ACHN (cell line): Measurements from ENCODE around the gene CYTIP.
"Not testable (repeated sequence)": the region's sequence is repeated elsewhere in the genome, so short reads cannot be mapped to it uniquely, and the experiment has no call there.

Experiments
- DNase-seq: peaks from one replicate; pipeline ENCODE4 v3.0.0-alpha.2; 2015
- in situ Hi-C: cut with HindIII; loops from 2 replicates; pipeline ENCODE4 v1.10.0; 2017; ENCODE audit warnings: low sequenced_read_pairs, low pct_ligation_motif_present, low pct_unique_long_range_greater_than_20kb

The CYTIP gene

DNA sequence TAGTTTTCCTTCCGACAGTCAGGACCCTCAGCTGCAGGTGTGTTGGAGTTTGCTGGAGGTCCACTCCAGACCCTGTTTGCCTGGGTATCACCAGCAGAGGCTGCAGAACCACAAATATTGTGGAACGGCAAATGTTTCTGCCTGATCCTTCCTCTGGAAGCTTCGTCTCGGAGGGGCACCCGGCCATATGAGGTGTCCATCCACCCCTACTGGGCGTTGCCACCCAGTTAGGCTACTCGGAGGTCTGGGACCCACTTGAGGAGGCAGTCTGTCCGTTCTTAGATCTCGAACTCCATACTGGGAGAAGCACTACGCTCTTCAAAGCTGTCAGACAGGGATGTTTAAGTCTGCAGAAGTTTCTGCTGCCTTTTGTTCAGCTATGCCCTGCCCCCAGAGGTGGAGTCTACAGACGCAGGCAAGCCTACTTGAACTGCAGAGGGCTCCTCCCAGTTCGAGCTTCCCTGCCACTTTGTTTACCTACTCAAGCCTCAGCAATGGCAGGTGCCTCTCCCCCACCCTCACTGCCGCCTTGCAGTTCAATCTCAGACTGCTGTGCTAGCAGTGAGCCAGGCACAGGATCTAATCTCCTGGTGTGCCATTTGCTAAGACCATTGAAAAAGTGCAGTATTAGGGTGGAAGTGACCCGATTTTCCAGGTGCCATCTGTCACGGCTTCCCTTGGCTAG, 40.9 kb downstream of the CYTIP start:
- in situ Hi-C loops: not testable (repeated sequence)

DNA sequence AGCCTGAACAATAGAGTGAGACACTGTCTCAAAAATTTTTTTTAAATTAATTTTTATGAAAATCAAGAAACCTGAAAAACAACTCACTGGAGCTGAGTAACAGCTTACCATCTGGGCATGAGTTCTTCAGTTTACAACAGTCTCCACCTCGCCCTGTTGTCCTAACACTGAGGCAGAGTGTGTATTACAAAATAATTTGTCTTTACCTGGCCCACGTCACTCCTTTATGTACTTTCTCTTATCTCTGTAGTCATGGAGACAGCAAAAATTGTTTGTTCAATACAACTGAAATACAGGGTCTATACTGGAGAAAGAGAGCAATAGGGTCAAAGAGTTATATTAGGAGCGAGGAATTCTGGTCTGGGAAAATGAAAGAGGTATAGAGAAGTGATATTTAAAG, 48.1 kb downstream of the CYTIP start:
- no peak for DNase-seq
- in situ Hi-C loops: no loop called here

More for the DNA sequence above, 40.9 kb downstream of the CYTIP start:
- DNase-seq: not testable (repeated sequence)

DNA sequence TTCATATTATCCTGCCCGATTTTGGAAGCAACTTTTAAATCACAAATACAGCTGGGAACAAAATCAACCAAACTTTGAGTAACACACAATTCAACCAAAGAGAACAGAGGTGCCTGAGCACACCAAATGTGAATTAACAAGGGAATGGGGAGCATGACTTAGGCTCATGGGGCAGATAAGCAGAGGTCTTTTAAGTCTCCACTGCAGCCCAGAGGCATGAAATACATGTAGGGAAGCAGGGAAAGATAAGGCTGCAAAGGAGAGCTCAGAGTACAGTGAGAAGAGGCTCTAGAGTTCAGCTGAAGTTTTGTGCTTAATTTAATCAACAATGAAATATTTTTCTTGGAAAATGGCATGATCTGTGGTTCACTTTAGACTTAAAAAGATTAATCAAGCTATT, 49.0 kb downstream of the CYTIP start:
- no peak for DNase-seq
- in situ Hi-C loops: no loop called here

DNA sequence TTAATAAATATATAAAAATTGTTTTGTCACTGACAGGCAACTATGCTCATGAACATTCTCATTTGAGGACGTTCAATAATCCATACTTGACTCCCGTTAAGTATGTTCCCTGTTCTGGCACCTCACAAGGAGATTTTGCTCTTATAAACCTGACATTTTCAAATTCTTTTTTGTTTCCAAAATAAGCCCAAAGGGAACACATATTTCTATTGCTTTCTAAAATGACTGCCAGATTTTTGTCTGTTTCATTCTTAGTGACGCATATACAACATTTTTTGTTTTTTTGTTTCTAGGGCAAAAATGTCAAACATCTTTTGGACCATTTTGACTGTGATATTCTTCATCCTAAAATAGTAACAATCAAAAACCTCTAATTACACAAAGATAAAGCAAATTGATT, 50.5 kb downstream of the CYTIP start:
- no peak for DNase-seq
- in situ Hi-C loops: no loop called here

DNA sequence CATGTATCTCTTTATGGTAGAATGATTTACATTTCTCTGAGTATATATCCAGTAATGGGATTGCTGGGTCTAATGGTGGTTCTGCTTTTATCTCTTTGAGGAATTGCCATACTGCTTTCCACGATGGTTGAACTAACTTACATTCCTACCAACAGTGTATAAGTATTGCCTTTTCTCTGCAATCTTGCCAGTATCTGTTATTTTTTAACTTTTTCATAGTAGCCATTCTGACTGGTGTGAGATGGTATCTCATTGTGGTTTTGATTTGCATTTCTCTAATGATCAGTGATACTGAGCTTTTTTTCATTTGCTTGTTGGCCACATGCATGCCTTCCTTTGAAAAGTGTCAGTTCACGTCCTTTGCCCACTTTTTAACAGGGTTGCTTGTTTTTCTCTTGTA, 55.1 kb downstream of the CYTIP start:
- no peak for DNase-seq
- in situ Hi-C loops: no loop called here

DNA sequence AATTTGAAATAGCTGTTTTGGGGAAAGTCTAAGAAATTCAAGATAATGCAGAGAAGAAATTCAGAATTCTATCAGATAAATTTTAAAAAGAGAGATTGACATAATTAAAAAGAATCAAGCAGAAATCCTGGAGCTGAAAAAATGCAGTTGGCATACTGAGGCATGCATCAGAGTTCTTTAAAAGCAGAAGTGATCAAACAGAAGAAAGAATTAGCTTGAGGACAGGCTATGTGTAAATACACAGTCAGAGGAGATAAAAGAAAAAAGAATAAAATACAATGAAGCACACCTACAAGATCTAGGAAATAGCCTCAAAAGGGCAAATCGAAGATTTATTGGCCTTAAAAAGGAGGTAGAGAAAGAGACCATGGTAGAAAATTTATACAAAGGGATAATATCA, 57.1 kb downstream of the CYTIP start:
- in situ Hi-C loops: no loop called here
- DNase-seq: no peak

DNA sequence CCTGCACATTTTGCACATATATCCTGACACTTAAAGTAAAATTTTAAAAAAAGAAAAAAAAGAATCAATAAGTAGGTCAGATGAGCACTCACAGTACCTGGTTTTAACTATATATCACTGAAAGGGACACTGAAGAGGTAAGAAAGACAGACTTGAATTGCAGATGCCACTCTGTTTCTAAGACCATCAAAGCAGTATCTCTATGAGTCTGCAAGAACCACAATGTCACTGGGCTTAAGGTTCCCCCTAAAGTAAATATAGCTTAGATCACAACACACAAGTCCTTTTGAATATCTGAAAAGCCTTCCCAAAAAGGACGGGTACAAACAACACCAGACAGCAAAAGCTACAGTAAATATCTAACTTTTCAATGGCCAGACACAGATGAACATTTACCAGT, 57.6 kb downstream of the CYTIP start:
- in situ Hi-C loops: no loop called here
- no peak for DNase-seq

DNA sequence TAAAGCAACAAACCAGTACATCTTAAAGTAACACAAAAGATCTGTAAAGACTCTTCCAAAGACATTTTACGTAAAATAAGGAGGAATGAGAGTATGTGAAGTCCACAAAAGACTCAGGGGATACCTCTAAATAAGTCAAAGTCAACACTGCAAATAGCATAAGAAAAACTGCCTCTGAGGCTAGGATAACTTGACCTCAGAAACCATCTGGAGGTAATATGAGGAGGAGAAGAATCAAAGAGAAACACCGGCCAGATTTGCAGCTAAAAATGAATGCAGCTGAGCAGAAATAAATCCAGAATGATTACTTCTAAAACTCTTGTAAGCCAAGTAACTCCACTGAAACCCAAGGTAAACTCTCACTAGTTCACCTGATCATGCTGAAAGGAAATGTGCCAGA, 66.0 kb downstream of the CYTIP start:
- no peak for DNase-seq
- in situ Hi-C loops: no loop called here

DNA sequence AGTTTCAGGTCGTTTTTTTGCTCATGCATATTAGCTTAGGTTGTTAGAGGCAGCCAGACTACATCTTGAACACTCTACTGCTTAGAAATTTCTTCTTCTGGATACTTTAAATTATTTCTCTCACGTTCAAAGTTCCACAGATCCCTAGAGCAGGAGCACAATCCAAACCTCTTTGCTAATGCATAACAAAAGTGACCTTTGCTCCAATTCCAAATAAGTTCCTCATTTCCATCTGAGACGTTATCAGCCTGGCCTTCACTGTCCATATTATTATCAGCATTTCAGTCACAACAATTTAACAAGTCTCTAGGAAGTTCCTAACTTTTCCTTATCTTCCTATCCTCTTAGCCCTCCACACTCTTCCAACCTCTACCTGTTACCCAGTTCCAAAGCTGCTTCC, 67.8 kb downstream of the CYTIP start:
- in situ Hi-C loops: no loop called here
- DNase-seq: no peak

DNA sequence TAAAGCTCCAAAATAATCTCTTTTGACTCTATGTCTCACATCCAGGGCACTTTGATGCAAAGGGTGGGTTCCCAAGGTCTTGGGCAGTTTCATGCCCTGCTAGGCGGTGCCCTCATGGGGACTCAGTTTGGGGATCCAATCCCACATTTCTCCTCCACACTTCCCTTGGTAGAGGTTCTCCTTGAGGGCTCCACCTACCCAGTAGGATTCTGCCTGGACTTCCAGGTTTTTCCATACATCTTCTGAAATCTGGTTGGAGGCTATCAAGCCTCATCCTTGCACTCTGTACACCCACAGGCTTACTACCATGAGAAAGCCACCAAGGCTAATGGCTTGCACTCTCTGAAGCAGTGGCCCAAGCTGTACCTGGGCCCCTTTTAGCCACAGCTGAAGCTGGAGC, 68.5 kb downstream of the CYTIP start:
- no peak for DNase-seq
- in situ Hi-C loops: no loop called here

DNA sequence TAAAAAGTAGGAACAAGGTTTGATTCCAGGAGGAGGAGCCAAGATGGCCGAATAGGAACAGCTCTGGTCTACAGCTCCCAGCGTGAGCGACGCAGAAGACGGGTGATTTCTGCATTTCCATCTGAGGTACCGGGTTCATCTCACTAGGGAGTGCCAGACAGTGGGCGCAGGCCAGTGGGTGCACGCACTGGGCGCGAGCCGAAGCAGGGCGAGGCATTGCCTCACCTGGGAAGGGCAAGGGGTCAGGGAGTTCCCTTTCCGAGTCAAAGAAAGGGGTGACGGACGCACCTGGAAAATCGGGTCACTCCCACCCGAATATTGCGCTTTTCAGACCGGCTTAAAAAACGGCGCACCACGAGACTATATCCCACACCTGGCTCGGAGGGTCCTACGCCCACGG, 75.4 kb downstream of the CYTIP start:
- in situ Hi-C loops, DNase-seq: not testable (repeated sequence)

DNA sequence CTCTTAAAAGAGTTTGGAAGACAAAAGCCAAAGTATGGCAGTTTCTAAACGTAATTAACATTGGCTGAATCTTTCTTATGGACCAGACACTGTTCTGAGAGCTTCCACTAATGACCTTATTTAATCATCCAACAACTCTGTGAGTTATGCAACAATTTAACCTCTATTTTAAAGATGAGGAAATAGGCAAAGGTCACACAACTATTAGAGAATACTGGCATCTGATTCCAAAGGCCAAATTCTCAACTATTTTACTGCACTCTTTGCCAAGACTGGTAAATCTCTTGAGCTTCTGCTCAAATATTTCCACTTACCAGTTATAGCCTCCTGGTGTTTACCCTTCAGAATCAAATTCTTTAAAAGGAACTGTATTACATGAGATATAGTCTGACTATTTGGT, 76.2 kb downstream of the CYTIP start:
- no peak for DNase-seq
- in situ Hi-C loops: no loop called here
